GM21737 (cell line): ENCODE results near the gene MRPS23.

ENCODE experiments used
- ATAC-seq: cut with Tn5 transposase; IDR thresholded peaks from one replicate; pipeline ENCODE4 v1.9.1; 2021; ENCODE audit warnings: mild to moderate bottlenecking, moderate library complexity; ENCODE audit not compliant: unreplicated experiment

MRPS23 gene

DNA sequence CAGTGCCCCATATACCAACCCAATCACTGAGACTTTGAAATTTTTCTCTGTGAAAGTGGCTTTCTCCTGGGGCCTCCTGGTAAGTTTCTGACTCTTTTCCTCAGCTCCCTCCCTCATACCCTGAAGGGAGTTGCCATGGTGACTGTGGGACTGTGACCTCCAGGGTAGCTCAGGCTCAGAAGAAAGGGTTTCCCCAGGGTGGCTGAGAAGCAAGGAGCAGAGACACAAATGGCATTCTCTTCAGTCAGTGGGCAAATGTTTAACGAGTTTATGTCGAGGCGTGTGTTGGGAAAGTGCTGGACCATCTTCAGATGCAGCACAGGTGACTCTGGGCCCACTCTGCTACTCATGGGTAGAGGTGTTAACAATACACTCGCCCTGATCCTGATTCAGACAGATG lies 46.8 kb downstream of the MRPS23 start:
- no peak for ATAC-seq

DNA sequence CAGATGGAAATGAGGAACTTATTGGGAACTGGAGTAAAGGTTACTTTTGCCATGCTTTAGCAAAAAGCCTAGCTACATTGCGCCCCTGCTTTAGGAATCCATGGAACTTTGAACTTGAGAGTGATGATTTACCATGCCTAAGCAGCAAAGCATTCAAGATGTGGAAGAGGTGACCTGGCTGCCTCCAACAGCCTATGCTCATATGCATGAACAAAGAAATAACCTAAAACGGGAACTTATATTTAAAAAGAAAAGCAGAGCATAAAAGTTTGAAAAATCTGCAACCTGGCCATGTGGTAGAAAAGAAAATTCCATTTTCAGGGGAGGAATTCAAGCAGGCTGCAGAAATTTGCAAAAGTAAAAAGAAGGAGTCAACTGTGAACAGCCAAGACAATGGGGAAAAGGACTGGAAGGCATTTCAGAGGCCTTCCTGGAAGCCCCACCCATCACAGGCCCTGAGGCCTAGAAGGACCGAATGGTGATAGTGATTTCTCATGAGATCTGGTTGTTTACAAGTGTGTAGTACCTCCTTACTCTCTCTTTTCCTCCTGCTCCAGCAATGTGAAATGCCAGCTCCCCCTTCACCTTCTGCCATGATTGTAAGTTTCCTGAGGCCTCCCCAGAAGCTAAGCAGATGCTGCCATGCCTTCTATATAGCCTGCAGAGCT lies 48.7 kb downstream of the MRPS23 start:
- ATAC-seq = no peak

DNA sequence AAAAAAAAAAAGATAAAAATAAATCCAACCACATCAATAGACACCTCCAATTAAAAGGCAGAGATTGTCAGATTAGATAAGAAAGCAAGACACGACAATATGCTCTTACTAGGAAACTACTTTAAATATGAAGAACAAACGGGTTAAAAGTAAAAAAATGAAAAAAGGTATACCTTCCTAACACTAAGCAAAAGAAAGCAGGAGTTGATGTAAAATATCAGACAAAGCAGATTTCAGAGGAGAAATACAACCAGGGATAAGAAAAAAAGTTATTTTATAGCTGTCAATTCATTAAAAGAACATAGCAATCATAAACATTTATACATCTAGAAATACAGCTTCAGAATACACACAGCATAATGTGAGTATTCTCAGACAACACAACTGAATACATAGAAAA lies 55.0 kb downstream of the MRPS23 start:
- ATAC-seq = no peak

GRCh38 chr17:57788725-57789124 lies 61.1 kb downstream of the MRPS23 start:
- ATAC-seq = no peak

GRCh38 chr17:57785022-57785421 lies 64.8 kb downstream of the MRPS23 start:
- no peak for ATAC-seq
